Panc1 (cell line): ENCODE data around the gene TESK2.

Experiments used
- CTCF ChIP-seq: fragments of 450-650 bp; IDR thresholded peaks from 2 replicates; pipeline ENCODE4 v1.5.1; 2017; ENCODE audit warnings: mild to moderate bottlenecking
- POLR2AphosphoS5 ChIP-seq: IDR thresholded peaks from 2 replicates; pipeline ENCODE4 v1.6.1; 2012; ENCODE audit warnings: mild to moderate bottlenecking, low read depth, low read length, moderate library complexity
- REST ChIP-seq, 2 experiments: IDR thresholded peaks; 2 replicates each; pipeline ENCODE4 v1.6.1; 2011 to 2012; ENCODE audit warnings: low read depth in 2 of 2, control low read depth in 1 of 2, low read length in 1 of 2, mild to moderate bottlenecking in 1 of 2, moderate library complexity in 1 of 2; ENCODE audit not compliant: insufficient read depth in 1 of 2
- TCF7L2 ChIP-seq: IDR thresholded peaks from 2 replicates; pipeline ENCODE4 v1.6.1; 2011; ENCODE audit warnings: mild to moderate bottlenecking, low read depth, low read length, inconsistent platforms

GRCh38 chr1:45405636-45406035, 85.3 kb downstream of the TESK2 start:
- TF ChIP-seq POLR2AphosphoS5 (no peak), CTCF (no peak), REST (IDR thresholded peaks at IDR 0.05; ENCODE audit: insufficient read depth in 1 of 2, low read depth in 2 of 2, low read length in 1 of 2) (no peak), TCF7L2 (no peak)
